WERI-Rb-1 (cell line): ENCODE measurements around the gene SPRR1A.

Experiments used
- DNase-seq: peaks from one replicate; pipeline ENCODE4 v3.0.0-alpha.2; 2020
- H3K27ac ChIP-seq: fragments of 250-450 bp; sonication (Bioruptor Pico); 2 replicates; pipeline ENCODE4 v1.5.1; 2020; ENCODE audit warnings: mild to moderate bottlenecking, moderate library complexity
- H3K27me3 ChIP-seq: fragments of 250-450 bp; sonication (Bioruptor Pico); 2 replicates; pipeline ENCODE4 v1.5.1; 2021; ENCODE audit warnings: mild to moderate bottlenecking, low read depth, moderate library complexity; ENCODE audit not compliant: insufficient read depth, severe bottlenecking
- H3K36me3 ChIP-seq: fragments of 250-450 bp; sonication (Bioruptor Pico); 2 replicates; pipeline ENCODE4 v1.5.1; 2020; ENCODE audit warnings: mild to moderate bottlenecking, moderate library complexity
- H3K4me3 ChIP-seq: 2 replicates; pipeline ENCODE4 v1.5.1; 2011; ENCODE audit warnings: low read depth, mild to moderate bottlenecking, control low read depth, low read length
- H3K9me3 ChIP-seq: fragments of 250-450 bp; sonication (Bioruptor Pico); 2 replicates; pipeline ENCODE4 v1.5.1; 2021; ENCODE audit warnings: mild to moderate bottlenecking, moderate library complexity; ENCODE audit not compliant: severe bottlenecking
- TF ChIP-seq, protein P1 (sequence below): IDR thresholded peaks from 2 replicates; pipeline ENCODE4 v1.5.1; 2011; ENCODE audit warnings: low read depth, mild to moderate bottlenecking, control low read depth, inconsistent platforms, low read length

The SPRR1A gene

DNA sequence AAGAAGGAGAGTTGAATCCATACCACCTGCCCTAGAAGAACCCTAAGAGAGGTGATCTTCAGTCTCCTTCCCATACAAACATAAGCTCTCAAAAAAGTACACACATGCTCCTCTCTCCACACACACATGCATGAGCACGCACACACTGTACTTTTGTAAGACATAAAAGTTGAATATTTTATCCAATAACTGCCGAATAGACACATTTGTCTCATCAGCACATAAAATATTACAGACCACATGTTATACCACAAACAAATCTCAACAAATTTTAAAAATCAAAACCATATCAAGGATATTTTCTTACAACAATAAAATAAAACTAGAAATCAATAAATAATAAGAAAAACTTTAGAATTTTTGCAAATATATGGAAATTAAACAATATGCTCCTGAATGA, 2.7 kb downstream of the SPRR1A start:
- Histone ChIP-seq H3K4me3 (no peak overlapping the region), H3K36me3 (no peaks in the 10 kb centered on the region), H3K9me3 (peaks cover 5% of the 10 kb centered on the region), H3K27me3 (no peaks in the 10 kb centered on the region), H3K27ac (no peak overlapping the region)
- DNase-seq, result no peak
- TF ChIP-seq, protein P1, sequence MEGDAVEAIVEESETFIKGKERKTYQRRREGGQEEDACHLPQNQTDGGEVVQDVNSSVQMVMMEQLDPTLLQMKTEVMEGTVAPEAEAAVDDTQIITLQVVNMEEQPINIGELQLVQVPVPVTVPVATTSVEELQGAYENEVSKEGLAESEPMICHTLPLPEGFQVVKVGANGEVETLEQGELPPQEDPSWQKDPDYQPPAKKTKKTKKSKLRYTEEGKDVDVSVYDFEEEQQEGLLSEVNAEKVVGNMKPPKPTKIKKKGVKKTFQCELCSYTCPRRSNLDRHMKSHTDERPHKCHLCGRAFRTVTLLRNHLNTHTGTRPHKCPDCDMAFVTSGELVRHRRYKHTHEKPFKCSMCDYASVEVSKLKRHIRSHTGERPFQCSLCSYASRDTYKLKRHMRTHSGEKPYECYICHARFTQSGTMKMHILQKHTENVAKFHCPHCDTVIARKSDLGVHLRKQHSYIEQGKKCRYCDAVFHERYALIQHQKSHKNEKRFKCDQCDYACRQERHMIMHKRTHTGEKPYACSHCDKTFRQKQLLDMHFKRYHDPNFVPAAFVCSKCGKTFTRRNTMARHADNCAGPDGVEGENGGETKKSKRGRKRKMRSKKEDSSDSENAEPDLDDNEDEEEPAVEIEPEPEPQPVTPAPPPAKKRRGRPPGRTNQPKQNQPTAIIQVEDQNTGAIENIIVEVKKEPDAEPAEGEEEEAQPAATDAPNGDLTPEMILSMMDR, result no peak

DNA sequence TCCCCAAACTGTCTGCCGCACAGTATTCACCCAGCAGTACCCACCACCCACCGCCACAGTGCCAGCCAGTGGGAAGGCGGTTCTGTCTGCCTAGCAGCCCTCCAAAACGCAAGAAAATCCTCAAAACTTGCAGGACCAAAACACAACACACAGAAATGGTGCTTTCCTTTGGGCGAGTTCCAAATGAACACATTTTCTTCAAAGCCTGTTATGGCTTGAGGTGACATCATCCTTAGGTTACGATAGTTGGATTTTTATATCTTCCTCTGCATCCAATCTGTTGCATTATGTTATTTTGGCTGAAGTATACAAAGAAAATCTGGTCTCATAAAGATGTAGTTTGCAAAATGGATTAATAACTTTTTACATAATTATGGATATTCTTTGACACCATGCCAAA, 9.3 kb downstream of the SPRR1A start:
- no peaks in the 10 kb centered on the region for H3K27me3 ChIP-seq
- H3K36me3 ChIP-seq, result no peaks in the 10 kb centered on the region
- no peak overlapping the region for H3K27ac ChIP-seq
- H3K9me3 ChIP-seq, result peaks cover 8% of the 10 kb centered on the region
- H3K4me3 ChIP-seq, result no peak overlapping the region
- DNase-seq, result no peak
- TF ChIP-seq, protein P1, result no peak

- no peak overlapping the region for H3K27ac ChIP-seq
- H3K27me3 ChIP-seq, result no peaks in the 10 kb centered on the region
- DNase-seq, result no peak
- no peaks in the 10 kb centered on the region for H3K36me3 ChIP-seq
- no peak overlapping the region for H3K4me3 ChIP-seq
- peaks cover 8% of the 10 kb centered on the region for H3K9me3 ChIP-seq
- TF ChIP-seq, protein P1, result no peak
Measured at GRCh38 chr1:152995842-152996241, 12.0 kb downstream of the SPRR1A start.

DNA sequence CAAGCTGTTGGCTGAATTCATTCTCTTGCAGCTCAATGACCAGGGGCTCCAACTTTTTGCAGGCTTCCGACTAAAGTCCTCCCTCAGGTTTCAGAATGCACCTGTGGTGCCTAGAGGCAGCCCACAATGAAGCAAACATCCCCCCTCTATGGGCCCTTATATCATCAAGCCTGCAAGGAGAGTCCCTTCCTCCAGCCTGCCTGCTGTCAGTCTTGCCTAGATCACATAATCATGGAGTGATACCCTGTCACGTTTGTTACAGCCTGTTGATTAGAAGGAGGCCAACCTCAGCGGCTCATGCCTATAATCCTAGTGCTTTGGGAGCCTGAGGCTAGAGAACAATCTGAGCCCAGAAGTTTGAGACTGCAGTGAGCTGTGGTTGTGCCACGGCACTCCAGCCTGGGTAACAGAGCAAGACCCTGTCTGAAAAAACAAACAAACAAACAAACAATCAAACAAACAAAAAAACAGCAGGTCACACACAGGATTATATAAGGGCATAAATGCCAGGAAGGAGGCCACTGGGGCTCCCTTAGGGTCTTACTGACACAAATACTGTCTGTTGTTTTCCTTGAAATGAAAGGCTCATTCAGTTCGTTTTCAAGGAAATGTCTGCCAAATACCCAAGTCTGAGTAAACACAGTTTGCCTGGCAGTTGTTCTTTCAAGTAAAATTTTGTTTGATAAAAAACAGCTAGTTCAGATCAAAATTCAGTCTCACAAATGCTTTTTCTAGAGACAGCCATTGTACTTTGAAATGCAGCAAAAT, 12.9 kb downstream of the SPRR1A start:
- peak; percentile 93 for DNase-seq
- Histone ChIP-seq H3K9me3 (peaks cover 8% of the 10 kb centered on the region), H3K36me3 (no peaks in the 10 kb centered on the region), H3K27me3 (no peaks in the 10 kb centered on the region), H3K4me3 (no peak overlapping the region), H3K27ac (peak overlapping the region; percentile 47)
- TF ChIP-seq, protein P1, result no peak

- H3K4me3 ChIP-seq, result no peak overlapping the region
- DNase-seq, result no peak
- TF ChIP-seq, protein P1, result no peak
- H3K36me3 ChIP-seq, result no peaks in the 10 kb centered on the region
- peaks cover 8% of the 10 kb centered on the region for H3K9me3 ChIP-seq
- H3K27ac ChIP-seq, result no peak overlapping the region
- H3K27me3 ChIP-seq, result no peaks in the 10 kb centered on the region
Measured at GRCh38 chr1:152997901-152998300, 14.0 kb downstream of the SPRR1A start.

- H3K4me3 ChIP-seq, result no peak overlapping the region
- H3K27ac ChIP-seq, result no peak overlapping the region
- H3K27me3 ChIP-seq, result no peaks in the 10 kb centered on the region
- TF ChIP-seq, protein P1, result no peak
- no peaks in the 10 kb centered on the region for H3K36me3 ChIP-seq
- H3K9me3 ChIP-seq, result peaks cover 10% of the 10 kb centered on the region
- no peak for DNase-seq
Measured at GRCh38 chr1:152998476-152998875, 14.6 kb downstream of the SPRR1A start.
